GM12891 (cell line): Measurements from ENCODE around the gene PEX6.

Experiments used
- POLR2AphosphoS5 ChIP-seq: IDR thresholded peaks from 2 replicates; pipeline ENCODE4 v1.6.1; 2011; ENCODE audit warnings: low read depth, low read length, control low read depth
- SPI1 ChIP-seq: IDR thresholded peaks from 2 replicates; pipeline ENCODE4 v1.6.1; 2011; ENCODE audit warnings: low read depth, low read length, control low read depth
- TAF1 ChIP-seq: IDR thresholded peaks from 2 replicates; pipeline ENCODE4 v1.6.1; 2011; ENCODE audit warnings: low read depth, low read length, control low read depth

- TF ChIP-seq TAF1 (no peak), POLR2AphosphoS5 (no peak; the same call in 1 of the 2 replicates), SPI1 (no peak)
Measured at GRCh38 chr6:42937548-42938427, 41.2 kb downstream of the PEX6 start.
